HuH-7.5 (cell line): ENCODE results near the gene APOH.
A peak's percentile ranks its signal among the peaks of the same experiment; 100 is the strongest.
"Not testable (repeated sequence)": the region's sequence is repeated elsewhere in the genome, so short reads cannot be mapped to it uniquely, and the experiment has no call there.

Experiments used
- DNase-seq: peaks from one replicate; pipeline ENCODE4 v3.0.0; 2011; ENCODE audit warnings: low spot score

The APOH gene, protein sequence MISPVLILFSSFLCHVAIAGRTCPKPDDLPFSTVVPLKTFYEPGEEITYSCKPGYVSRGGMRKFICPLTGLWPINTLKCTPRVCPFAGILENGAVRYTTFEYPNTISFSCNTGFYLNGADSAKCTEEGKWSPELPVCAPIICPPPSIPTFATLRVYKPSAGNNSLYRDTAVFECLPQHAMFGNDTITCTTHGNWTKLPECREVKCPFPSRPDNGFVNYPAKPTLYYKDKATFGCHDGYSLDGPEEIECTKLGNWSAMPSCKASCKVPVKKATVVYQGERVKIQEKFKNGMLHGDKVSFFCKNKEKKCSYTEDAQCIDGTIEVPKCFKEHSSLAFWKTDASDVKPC

DNA sequence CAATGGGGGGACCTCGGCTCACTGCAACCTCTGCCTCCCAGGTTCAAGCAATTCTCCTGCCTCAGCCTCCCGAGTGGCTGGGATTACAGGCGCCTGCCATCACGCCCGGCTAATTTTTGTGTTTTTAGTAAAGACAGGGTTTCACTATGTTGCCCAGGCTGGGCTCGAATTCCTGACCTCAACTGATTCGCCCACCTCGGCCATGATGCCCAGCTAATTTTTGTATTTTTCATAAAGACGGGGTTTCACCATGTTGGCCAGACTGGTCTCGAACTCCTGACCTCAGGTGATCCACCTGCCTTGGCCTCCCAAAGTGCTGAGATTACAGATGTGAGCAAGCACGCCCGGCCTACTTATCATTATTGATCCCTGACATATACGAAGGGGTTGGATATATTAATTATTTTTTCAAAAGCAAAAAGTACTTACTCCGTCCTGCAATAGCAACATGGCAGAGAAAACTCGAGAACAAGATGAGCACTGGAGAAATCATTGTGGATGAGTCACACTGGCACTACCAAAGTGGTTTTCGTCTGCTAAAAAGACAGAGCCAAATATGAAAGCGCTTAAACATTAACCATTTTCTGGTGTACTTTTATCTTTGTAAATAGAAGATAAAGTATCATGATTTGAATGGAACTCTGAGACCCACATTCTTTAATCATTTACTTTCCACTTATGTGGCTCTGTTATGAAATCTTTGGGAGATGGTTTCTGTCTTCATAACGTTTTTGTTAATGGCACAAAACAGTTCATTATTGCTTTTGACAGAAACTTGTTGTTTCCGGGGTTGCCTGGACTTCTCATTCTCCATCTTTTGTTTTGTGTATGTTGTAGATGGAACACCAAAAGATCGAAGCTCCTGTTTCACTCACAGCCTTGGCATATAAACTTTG lies at the start of gene APOH:
TSS of gene APOH (minus strand) at position 529 of the 896 bp plus-strand sequence. CDS start at position 493, 36 bp downstream.
- peak; percentile 36 for DNase-seq

DNA sequence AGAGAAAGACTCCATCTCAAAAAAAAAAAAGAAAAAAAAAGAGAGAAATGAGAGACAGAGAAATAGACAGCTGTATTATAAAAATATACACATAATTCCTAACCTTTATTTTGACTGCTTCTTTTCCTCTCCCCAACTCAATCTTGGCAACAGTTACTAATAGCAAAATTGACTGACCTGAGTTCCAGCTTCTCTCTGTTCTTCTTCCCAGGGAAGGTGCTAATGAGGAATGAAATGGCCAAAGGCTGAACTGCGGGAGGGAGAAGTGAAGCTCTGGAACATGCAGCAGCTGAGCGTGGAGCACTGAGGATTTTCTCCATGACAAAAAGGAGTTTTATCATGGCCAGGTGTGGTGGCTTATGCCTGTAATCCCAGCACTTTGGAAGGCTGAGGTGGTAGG lies 48.0 kb upstream of the APOH start:
- DNase-seq = no peak

DNA sequence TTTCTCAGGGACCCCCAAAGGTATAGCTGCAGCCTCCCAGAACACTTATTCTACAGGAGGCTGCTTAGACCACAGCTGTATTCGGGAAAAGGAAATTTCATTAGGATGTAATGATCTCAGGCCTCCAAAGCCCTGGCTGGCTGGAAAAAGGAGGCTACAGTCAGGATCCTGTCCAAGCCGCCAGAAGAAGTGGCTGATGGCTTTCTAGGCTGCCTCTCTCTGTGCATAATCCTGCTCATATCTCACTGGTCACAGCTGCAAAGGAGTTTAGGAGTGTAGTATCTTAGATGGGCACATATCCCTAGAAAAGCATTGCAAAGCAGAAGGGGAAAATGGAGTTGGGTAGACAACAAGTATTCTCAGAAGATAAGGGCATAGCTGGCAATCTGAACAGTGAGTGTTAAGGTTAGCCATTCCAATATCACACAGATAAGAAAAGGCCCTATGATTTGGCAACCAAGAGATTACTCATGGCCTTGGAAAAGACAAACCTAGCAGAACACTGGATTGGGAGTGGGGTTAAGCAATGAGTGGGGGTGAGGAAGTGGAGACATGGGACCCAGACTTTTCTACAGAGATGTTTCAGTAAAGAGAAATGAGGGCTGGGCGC lies 47.2 kb upstream of the APOH start:
- no peak for DNase-seq

DNA sequence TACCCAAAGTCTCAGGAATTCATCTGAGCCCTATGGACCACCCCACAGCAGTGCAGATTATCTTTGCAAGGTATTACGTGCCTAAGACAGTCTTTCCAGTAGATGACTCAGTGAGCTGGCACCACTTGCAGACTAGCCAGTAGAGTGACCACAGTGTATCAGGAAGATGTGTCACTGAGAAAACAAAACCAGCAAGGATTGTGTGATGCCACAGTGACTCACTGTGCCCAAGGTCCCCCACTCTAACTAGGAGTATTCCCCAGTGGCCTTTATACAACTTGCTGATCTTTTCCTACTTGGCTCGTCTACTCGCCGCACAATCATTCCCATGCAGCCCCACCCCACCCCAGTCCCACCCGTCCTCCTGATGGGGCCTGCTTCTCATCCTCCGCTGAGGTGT lies 46.4 kb upstream of the APOH start:
- no peak for DNase-seq

DNA sequence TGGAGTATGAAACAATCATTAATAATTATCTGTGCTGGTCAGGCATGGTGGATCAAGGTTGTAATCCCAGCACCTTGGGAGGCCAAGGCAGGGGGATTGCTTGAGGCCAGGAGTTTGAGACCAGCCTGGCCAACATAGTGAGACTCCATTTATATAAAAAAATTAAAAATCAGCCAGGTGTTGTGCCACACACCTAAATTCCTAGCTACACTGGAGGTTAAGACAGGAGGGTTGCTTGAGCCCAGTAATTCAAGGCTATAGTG lies 44.3 kb upstream of the APOH start:
- DNase-seq = no peak

DNA sequence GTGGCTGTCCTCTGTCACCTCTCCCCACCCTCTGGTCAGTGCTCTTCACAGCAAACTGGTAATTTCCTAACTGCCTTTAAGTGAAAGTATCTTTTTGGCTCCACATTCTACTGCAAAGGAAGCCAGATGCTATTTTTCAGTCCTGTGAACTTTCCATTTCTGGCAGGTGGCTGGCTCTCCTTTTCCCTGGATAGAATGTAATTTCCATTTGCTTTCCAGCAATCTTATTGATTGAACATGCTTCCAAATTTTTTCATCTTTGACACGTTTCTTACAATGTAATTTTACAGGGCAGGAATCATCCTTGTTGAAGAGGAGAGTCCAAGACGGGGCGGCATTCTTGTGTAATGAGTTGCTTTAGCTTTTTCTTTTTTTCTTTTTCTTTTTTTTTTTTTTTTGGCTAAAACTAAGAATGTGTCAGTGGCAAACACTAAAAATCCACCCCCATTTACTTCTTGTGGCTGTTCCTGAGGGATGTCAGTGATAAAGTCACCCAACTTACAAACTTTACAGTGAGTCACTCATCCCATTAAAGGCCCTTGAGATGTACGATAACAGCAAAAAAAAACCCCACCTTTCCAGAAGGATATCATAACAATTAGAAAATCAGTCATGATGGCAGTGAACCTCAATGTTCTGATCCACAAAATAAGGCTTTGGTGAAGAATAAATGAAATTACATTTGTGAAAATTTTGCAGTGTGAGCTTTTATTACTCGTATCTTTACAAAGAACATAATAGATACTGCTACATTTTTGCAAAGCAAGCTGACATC lies 43.8 kb upstream of the APOH start:
- no peak for DNase-seq

DNA sequence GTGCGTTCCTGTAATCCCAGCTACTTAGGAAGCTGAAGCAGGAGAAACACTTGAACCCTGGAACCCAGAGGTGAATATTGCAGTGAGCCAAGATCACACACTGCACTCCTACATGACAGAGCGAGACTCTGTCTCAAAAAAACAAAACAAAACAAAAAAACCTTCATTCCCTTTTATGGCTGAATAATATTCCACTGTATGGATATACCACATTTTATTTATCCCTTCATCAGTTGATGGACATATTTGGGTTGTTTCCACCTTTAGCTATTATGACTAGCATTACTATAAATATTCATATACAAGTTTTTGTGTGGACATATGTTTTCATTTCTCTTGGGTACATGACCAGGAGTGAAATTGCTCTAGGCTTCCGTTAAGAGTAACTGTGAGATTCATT lies 42.3 kb upstream of the APOH start:
- no peak for DNase-seq

DNA sequence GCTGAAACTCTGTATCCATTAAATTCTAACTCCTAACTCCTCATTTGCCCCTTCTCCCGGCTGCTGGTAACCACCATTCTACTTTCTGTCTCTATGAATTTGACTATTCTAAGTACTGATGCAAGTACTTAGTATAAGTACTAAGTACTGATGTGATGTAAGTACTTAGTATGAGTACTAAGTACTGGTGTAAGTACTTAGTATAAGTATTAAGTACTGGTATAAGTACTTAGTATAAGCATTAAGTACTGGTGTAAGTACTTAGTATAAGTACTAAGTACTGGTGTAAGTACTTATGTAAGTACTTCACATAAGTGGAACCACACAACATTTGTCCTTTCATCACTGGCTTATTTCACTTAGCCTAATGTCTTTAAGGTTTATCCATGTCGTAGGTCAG lies 40.9 kb upstream of the APOH start:
- DNase-seq = no peak

DNA sequence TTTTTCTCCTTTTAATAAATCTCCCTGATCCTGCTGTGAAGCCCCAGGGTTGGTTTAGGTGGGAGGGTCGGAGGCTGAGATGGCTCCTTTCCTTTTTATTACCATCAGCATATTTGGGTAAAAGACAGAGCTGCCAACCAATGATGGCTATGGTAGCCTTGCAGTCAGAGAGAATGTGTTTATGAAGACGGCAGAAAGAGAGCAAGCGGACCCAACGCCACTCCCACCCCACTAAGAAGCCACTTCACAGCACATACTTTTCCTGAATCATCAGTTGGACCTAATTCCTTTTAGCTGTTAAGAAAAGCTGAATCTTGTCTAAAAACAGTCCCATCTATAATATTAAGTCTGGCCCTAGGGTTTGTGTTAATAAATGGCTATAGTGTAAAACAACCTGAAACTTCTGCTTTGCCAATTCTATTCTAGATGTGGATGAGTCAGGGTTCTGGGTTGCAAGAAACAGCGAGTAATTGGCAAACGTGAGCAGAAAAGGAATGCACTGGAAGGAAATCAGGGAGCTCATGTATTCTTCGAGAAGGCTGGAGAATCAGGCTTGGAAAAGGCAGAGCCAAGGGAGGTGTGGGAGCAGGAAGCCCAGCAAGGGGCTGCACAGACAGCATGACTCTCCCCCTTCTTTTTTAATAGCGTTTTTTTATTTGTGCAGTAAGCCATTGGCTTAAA lies 39.2 kb upstream of the APOH start:
- DNase-seq = no peak

DNA sequence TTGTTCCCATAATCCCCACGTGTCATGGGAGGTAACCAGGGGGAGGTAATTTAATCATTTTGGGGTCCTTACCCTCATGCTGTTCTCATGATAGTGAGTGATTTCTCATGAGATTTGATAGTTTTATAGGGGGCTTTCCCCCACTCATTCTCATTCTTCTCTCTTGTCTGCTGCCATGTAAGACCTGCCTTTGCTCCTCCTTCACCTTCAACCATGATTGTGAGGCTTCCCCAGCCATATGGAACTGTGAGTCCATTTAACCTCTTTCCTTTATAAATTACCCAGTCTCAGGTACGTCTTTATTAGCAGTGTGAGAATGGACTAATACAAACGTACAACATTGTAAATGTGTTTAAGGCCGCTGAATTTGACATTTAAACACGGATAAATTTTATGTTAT lies 35.5 kb upstream of the APOH start:
- no peak for DNase-seq

DNA sequence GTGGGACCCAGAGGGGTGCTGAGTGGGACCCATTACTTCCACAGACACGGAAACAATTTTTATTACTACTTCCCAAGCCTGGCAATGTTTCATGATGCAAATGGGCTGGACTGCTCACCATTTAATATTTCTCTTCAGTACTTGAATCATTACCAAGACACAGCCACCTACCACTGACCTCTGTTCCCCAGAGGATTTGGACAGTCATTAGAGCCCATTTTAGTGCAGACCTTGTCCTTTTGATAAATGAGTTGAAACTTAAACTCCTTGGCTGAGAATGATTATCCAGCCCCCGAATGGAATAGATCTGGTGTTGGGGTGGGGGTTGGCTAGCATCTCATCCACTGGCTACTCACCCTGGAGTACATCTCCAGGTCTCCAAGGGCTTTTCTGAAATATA lies 33.6 kb upstream of the APOH start:
- DNase-seq = no peak

DNA sequence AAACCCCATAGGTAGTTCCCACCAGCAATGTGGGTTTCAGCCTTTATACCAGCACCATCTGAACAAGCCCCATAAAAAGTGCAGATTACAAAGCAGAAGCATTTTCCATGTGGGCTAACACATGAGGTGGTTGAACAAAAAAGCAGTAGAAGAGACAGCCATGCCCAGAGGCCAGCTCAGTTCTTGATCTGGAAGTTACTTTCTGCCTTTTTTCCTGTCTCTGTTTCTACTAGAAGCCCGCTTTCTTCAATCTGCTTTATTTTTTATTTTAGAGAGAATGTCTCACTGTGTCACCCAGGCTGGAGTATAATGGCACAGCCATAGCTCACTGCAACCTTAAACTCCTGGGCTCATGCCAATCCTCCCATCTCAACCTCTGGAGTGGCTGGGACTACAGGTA lies 31.5 kb upstream of the APOH start:
- no peak for DNase-seq

DNA sequence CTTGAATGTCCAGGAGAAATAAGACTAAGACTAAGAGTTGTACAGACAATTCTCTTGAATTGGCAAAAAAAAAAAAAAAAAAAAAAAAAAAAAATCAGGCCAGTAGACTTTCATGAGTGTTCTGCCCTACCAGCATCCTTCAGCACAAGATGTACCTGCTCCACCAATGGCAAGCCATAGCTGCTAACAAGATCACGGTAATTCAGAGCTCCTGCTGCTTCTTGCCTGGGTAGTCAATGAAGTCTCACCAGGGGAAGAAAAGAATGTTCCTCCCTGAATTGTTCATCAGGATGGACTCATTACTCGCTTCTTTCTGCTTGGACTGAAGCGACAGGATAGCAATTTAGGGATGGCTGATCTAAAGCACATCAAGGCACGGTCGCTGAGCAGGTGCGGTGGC lies 31.1 kb upstream of the APOH start:
- DNase-seq = no peak

DNA sequence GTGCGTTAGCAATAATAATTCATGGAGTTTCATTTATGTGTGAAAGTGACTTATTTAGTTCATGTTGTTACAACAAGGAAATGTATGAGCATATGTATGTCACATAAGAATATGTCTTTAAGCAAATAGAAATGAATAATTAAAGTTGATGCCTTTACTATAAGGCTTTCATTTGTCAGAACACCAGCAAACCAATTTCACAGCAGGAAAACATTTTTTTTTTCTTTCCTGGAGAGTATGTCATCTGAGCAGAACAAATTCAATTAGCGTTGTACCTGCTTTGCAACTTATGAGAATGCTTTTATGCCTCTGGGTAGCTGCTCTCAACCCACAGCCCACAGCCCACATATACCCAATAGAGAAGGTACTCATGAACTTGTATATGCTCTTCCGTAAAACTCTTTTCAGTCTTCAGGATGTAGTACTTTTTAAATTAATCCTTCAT lies 26.3 kb upstream of the APOH start:
- no peak for DNase-seq

DNA sequence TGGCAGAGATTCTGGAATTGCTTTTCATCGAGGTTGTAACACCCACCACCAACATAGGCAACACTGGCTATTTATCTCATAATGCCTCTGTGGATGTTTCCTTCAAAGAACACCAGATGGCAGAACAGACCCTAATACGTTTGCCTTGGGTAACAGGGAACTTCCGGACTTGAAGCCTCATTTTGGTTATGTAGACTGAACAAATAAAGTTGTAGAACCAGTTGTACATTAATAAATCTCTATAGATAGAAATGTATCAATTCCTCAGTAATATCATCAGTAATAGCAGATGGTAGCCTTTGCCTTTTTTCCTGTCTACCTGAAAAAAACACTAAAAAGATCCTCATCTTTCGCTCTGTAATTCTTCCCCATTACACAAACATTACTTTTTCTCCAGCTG lies 25.9 kb upstream of the APOH start:
- peak; percentile 40 for DNase-seq

DNA sequence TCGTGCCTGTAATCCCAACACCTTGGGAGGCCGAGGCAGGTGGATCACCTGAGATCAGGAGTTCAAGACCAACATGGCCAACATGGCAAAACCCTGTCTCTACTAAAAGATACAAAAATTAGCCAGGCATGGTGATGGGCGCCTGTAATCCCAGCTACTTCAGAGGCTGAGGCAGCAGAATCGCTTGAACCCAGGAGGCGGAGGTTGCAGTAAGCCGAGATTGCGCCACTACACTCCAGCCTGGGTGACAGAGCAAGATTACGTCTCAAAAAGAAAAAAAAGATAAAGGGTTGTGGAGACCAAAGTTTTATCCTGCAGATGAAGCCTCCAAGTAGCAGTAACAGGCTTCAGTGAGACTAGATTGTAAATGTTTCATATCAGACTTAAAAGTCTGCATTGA lies 24.2 kb upstream of the APOH start:
- not testable (repeated sequence) for DNase-seq

DNA sequence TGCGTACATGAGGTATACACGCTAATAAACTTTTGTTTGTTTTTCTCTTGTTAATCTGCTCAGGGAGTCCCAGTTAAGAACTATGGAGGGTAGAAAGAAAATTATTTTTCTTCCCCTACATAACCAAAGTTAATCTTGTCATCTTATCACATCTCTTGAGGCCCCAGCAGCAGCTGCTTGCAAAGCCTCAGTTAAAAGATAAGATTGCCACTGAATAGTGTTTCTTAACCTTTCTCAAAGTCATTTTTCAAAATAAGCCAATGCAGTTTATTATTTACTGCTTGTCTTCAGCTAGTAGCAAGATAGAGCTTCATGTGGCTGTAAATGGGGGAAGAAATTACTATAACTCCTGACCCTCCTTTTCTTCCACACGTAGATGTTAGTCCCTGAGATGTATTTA lies 21.5 kb upstream of the APOH start:
- DNase-seq = no peak

DNA sequence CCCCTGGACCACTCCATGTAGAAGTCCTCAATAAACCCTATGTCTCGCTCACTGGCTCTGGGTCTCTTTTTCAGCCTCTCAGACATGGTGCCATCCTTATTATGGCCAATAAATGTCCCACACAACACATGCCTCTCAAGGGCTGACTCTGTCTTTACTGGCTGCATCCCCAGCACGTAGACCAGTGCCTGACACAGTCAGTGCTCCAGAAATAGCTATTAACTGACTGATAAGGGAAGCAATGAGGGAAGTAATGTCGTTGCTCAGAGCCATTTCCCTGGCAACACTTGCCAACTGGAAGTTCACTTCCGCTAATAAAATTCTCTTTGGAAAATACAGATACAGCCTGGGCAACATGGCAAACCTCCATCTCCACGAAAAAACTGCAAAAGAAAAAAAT lies 19.1 kb upstream of the APOH start:
- DNase-seq = no peak

DNA sequence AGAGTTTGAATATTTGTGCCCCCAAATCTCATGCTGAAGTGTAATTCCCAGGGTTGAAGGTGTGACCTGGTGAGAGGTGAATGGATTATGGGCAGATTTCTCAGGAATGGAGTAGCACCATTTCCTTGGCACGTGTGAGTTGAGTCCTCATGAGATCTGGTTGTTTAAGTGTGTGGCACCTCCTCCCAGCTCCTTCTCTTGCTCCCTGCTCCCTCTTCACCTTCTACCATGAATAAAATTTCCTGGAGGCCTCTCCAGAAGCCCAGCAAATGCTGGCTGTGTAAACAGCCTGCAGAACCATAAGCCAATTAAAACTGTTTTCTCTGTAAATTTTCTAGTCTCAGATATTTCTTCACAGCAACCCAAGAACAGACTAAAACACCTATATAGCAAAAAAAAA lies 12.6 kb upstream of the APOH start:
- no peak for DNase-seq

DNA sequence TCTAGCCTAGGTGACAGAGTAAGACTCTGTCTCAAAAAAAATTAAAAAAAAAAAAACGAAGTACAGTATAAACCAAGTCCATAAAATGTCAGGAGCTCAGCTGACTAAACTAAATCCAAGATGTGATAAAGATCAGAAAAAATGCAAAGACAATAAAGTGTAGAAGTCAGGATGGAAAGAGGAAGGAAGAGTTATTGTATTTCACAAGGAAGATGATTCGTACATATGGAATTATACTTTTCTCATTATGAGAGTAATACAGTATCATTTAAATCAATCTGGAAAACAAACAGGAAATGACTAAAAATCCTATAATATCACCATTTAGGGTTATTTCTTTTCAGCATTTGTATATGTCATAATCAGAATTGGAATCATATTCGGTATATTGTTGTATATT lies 11.4 kb upstream of the APOH start:
- DNase-seq = no peak

DNA sequence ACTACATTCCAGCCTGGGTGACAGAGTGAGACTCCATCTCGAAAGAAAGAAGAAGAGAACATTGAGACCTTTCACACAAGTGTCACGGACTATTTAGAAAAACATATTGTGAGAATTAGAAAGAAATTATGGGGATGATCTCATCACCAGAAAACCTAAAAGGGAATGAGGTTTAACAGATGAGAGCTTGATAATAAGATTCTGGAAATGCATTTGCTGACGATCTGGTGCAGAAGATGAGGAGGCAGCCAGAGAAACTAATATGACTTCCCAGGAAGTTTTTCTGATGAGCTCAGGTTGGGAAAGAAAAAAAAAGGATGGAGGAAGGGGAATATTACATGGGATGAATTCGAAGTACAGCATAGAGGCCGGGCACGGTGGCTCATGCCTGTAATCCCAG lies 10.8 kb upstream of the APOH start:
- DNase-seq = no peak
